HL-60 (cell line): Measurements from ENCODE around the gene CALM1.

ENCODE experiments used
- DNase-seq, 2 experiments: peaks; one replicate each; pipeline ENCODE4 v3.0.0-alpha.2; 2010 to 2020; ENCODE audit warnings: low read depth in 1 of 2, low spot score in 1 of 2
- H3K27ac ChIP-seq: fragments of 250-450 bp; sonication (Bioruptor Pico); replicated peaks from 2 replicates; pipeline ENCODE4 v1.5.1; 2020; ENCODE audit warnings: mild to moderate bottlenecking, moderate library complexity
- H3K27me3 ChIP-seq: fragments of 250-450 bp; sonication (Bioruptor Pico); 2 replicates; pipeline ENCODE4 v1.5.1; 2021; ENCODE audit warnings: mild to moderate bottlenecking, moderate library complexity; ENCODE audit not compliant: insufficient read depth, poor library complexity, severe bottlenecking
- H3K4me3 ChIP-seq: replicated peaks from 2 replicates; pipeline ENCODE4 v1.5.1; 2011; ENCODE audit warnings: mild to moderate bottlenecking, control low read depth, low read length; ENCODE audit not compliant: insufficient read depth
- CTCF ChIP-seq: IDR thresholded peaks from one replicate; pipeline ENCODE4 v1.5.1; 2011; ENCODE audit warnings: low read length, control low read depth, inconsistent platforms; ENCODE audit not compliant: insufficient read depth
- GABPA ChIP-seq: IDR thresholded peaks from 2 replicates; pipeline ENCODE4 v1.6.1; 2012; ENCODE audit warnings: low read depth
- POLR2AphosphoS5 ChIP-seq: IDR thresholded peaks from 2 replicates; pipeline ENCODE4 v1.6.1; 2012; ENCODE audit warnings: low read depth
- REST ChIP-seq: IDR thresholded peaks from 2 replicates; pipeline ENCODE4 v1.6.1; 2012; ENCODE audit warnings: low read depth; ENCODE audit not compliant: insufficient replicate concordance
- SPI1 ChIP-seq: IDR thresholded peaks from 2 replicates; pipeline ENCODE4 v1.6.1; 2012; ENCODE audit warnings: low read depth, mild to moderate bottlenecking, borderline replicate concordance

CALM1 gene

GRCh38 chr14:90381999-90382451 is 14.8 kb upstream of the CALM1 start:
- Histone ChIP-seq H3K27me3 (no peaks in the 10 kb centered on the region), H3K27ac (peak overlapping the region; percentile 95), H3K4me3 (peak overlapping the region; percentile 57)
- DNase-seq: no peak
- TF ChIP-seq CTCF (no peak), REST (no peak), SPI1 (no peak), GABPA (no peak)

- H3K27me3 ChIP-seq: no peaks in the 10 kb centered on the region
- peak overlapping the region; percentile 57 for H3K4me3 ChIP-seq
- H3K27ac ChIP-seq: peak overlapping the region; percentile 95
- TF ChIP-seq REST: no peak
- no peak for TF ChIP-seq SPI1
- TF ChIP-seq POLR2AphosphoS5: no peak
- TF ChIP-seq CTCF: no peak
- TF ChIP-seq GABPA: no peak
- peak; percentile 47 for DNase-seq
Observed at GRCh38 chr14:90382491-90383125, 14.2 kb upstream of the CALM1 start.

GRCh38 chr14:90383126-90383730 is 13.6 kb upstream of the CALM1 start:
- Histone ChIP-seq H3K4me3 (peak overlapping the region; percentile 57), H3K27me3 (no peaks in the 10 kb centered on the region), H3K27ac (peak overlapping the region; percentile 95)
- TF ChIP-seq GABPA: 0 out of 2 replicates have a peak, but pooled peaks have one; percentile 7
- TF ChIP-seq SPI1: no peak; the same call in 1 of the 2 replicates
- peak; percentile 59 for TF ChIP-seq REST
- no peak for TF ChIP-seq CTCF
- TF ChIP-seq POLR2AphosphoS5: peak; percentile 94
- peak; percentile 99 for DNase-seq
